ENCODE results near the gene CADPS.

The CADPS gene

DNA sequence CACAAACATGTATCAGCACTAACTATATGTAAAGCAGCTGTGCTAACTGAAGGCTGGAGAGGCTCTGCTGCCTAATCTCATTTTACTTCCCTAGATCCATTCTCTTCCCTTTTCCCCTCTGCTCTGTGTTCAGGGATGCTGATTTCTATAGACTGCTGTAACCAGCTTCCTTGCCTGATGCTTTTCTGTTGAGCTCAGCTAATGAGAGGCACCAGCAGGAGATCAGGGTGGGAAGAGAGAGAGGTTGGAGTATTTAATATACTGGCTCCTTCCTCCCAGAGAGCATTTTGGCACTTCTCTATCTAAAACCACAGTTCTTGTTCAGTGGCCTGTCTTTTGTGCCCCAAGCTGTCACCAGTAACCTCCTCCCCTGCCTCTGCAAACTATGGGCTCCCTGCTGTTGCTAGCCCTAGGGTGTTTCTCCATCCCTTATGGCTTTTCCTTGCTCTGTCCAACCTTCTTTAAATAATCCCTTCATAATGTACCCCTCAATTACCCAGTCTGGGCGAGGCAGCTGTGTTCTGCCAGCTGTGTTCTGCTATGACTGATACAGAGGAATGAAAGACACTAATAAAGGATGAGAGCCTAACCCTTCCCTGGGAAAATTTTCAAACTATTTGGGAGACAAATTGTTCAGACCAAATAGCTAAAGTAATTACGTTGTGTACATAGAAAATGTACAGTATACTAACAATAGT is 69.5 kb downstream of the CADPS start:
- DNase-seq = no peak

DNA sequence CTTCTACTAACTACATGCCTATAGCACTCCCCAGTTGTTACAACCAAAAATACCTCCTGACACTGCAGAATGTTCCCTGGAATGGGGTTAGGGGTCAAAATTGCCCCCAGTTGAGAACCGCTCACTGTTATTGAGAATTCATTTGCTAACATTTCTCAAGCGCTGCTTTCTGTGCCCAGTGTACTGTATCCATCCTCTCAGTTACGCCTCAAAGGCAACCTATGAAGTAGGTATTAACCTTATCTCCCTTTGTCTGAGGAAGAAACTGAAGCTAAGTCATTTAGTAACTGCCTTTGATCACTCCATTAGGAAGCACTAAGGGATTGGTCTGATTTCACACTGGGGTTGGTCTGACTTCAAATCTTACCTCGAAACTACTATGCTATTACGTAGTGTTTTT is 70.1 kb downstream of the CADPS start:
- DNase-seq = peak; percentile 11

DNA sequence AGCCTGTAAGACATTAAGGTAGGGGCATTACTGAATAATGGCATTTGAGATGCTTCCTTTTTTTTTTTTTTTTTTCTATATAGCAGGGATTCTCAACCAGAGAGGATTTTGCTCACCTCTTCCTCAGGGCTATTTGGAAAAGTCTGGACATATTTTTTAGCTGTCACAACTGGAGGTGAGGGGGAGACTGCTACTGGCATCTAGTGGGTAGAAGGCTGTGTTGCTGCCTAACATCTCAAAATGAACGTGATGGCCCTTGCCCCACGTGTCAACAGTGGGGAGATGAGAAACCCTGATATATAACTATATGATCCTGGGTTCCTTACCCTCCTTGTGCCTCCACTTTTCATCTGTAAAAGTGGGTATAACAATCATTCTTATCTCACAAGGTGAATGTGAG is 71.9 kb downstream of the CADPS start:
- peak; percentile 21 for DNase-seq

DNA sequence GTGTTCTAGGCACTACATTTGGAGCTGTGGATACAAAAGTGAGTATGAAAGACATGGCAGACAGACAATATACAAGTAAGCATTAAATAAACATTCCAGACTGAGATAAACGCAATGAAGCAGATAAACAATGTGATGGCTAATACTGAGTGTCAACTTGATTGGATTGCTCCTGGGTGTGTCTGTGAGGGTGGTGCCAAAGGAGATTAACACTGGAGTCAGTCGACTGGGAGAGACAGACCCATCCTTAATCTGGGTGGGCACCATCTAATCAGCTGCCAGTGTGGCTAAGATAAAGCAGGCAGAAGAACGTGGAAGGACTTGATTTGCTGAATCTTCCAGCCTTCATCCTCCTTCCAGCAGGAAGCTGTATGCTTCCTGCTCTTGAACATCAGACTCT is 77.2 kb downstream of the CADPS start:
- DNase-seq = no peak

DNA sequence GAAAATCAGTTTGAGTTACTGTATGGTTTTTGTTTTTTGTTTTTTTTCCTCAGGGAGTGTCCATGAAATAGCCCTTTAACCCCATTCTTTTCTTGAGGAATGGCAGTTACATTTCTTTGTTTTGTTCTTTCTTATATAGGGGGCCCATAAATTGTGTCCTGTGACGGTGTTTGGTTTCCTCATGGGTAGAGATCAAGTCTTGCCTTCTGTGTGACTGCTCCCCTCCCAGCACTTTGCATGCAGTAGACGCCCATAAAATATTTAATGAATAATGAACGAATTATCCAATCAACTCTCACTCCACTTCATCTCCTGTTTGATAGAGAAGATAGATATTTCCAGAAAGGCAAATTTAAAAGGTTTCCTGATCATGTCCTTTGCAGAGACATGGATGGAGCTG is 78.1 kb downstream of the CADPS start:
- DNase-seq = no peak

DNA sequence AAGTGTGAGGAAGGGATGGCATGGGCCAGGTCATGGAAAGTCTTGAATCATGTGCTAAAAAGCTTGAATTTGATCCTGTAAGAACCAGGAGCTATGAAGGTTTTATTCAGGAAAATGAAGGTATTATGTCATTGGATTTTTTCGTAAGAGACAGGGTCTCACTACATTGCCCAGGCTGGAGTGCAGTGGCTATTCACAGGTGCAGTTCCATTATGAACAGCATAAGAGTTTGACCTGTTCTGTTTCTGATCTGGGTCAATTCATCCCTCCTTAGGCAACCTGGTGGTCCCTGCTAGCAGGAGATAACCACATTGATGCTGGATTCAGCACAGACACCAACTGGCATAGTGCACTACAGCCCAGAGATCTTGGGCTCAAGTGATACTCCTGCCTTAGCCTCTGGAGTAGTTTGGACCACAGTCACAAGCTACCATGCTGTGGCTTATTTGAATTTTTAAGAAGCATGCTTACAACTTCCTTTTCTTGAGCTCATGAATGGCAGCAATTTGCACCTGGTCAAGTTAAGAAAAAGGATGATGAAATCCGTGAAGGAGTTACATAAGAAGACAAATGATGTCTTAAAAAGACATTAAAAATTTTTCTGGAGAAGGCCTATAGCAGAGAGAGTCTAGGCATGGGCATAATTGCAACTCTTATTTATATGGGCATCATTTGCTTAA is 79.1 kb downstream of the CADPS start:
- no peak for DNase-seq

DNA sequence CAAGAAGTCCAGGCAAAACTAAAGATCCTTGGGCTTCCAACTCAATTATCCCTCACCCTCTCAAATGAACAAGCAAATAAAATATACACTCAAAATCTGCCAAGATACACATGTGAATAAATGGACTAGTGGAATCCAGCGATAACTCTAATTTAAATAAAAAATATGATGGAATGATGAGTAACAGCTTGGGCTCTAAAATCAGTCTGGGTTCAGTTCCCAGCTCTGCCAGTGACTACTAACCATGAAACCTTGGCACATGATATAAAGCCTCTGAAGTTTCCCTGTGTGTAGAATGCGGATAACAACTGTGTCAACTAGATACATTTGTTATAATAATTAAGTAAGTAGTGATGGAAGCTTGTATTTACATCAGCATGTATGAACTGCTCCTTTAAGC is 81.3 kb downstream of the CADPS start:
- no peak for DNase-seq

DNA sequence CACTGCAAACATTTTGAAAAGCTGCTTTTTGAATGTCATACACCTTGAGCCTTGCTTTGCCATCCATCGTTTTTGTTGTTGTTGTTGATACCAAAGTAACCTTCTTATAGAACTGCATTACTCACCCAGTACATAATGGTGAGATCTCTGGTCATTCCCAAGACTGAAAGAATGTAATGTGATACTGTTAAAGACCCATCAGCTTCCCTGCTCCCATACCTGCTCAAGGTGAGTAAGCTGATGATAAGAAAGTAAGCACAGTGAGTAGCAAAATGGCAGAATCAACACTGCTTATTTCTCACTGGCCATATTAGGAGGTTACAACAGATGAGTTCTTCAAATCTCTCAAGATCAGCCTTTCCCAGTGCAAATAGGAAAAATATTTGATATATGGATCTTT is 89.8 kb downstream of the CADPS start:
- no peak for DNase-seq

DNA sequence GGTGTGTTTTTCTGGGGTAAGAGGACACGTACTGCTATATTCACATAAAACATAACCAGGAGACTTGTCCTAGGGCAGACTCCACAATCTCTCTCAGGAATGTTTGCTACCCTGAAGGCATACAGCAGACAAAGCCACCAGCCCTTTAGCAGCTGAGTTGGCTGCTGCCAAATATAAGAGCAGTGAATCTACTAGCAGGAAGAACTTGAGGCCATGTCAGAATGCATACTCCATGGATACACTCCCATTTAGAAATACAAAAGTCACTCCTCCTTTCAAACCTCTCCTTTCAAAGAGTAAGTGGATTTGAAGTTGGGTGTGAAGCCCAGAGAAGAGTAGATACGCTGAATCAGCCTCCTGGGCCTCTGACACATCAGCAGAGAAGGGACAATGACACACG is 94.1 kb downstream of the CADPS start:
- DNase-seq = no peak

DNA sequence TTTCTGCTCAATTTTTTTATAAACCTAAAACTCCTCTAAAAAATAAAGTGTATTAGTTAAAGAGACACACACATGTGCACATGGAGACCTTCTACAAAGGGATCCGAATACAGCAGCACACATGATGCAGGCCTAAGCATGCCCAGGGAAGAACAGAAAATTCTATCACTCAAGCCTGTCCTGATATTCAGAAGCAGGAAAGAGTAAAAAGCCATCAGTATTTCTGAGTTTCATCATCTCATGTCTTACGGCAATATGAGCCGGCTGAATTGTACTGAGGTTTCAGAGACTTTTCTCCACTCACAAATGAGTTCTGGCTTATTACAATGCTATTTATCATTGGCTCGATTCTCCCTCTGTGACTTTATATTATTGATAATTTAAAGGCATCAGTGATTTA is 97.5 kb downstream of the CADPS start:
- DNase-seq = no peak

DNA sequence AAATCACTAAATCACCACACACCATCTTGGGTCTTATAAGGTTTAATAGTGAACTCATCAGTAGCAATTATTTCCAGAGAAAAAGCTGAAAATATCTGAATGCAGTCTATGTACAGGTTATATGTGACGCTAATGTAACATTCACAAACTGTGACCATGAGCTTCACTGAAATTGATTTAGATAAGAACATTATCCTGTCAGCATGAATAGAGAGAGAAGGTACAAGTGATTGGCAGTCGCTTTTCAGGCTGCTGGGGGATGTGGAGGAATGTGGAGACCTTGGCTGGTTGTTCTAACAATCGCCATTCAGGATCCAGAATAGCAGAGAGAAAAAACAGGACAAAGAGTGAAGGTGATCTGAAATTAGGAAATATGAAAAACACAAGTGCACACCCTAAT is 98.1 kb downstream of the CADPS start:
- DNase-seq = no peak

DNA sequence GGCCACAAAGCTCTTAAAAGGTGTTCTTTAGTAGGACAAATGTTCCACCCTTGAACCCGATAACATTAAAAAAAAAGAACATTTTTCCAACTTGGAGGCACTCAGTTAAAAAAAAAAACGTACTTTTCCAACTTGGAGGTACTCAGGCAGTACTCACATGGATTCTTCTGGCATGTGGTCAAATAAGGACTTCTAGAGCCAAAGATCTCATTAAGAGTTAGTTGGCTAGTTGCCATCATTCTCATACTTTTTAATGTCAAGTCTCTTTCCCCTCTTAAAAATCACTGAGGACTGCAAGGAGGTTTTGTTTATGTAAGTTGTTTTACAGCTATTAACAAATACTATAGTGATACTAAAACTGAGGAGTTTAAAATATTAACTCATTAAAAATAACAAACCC is 101.0 kb downstream of the CADPS start:
- DNase-seq = peak; percentile 76

DNA sequence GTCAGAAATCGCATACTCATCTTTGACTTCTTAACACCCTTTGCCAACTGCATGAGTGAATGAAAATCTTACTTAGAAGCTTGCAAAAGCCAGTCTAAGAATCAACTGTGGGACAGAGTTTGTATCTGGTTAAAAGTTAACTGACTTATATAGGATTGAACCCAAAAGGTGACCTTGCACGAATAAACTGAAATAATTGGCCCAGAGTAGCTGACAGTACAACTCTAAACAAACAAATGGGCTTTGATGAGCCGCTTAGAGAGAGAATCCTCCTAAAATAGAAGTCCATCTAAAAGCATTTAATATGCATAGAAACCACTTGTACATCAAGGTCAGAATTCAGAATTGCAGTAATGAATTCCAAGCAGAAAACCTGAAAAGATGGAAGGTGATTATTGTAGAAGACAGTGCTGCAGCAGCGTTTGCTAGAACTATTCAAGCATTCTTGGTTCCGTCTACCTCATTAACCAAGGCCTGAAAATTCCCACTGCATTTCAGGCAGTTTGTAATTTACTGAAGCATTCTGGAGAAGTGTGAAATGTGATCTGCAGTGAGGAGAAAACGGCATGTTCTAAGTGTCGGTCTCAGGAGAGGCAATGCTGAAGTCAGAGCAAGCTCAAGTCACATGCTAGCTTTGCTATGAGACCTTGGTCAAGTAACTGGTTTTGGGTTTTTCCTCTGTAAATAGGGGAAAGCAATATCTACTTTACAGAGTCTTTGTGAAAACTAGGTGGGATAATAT is 103.7 kb downstream of the CADPS start:
- no peak for DNase-seq

DNA sequence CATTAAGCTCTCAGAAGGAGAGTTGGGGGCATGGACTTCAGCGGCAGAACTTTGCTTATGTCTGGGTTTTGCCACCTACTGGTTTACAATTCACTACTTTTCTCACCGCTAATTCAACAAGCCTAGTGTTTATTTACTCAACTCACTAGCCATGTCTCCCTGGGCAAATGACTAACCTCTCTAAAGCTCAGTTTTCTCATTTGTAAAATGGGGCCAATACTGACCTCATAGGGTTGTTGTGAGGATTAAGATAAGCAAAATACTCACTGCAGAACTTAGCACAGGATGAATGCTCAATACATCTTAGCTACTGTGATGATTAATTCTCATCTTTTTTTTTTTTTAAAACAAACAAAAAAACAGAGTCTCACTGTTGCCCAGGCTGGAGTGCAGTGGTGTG is 106.3 kb downstream of the CADPS start:
- no peak for DNase-seq

DNA sequence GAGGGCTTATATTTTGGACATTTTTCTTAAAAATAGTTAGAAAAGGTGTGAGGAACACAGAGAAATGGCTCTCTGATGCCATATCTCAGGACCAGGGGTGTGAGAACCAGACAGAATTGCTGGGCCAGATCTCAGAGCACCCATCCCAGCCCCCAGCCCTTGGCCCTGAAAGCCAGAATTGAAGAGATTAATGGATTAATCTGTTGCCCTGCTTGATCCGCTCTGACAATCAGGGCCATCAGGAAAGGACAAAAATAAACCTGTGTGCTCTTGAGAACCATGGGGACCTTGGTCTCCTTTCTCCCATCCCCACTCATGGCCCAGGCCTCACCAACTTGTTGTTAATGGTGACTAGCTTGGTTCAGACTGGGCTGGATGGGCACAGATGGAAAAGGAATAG is 113.5 kb downstream of the CADPS start:
- DNase-seq = no peak

DNA sequence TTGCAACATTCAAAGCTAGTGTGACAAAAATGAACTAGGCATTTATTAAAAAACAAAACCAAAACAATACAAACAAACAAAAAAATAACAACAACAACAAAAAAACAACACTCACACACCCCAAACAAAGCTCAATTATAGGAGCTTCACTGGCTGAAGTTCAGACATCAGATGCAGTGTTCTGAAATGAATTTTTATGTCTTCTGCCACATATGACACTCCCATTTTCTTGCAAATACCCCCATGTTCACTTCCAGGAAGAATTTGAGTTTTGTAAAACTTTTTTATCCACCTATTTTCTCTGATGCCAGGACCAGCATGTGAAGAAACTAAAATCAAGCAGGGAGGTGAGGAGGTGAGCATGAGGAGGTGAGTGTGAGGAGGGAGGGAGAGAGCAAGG is 113.9 kb downstream of the CADPS start:
- DNase-seq = no peak

DNA sequence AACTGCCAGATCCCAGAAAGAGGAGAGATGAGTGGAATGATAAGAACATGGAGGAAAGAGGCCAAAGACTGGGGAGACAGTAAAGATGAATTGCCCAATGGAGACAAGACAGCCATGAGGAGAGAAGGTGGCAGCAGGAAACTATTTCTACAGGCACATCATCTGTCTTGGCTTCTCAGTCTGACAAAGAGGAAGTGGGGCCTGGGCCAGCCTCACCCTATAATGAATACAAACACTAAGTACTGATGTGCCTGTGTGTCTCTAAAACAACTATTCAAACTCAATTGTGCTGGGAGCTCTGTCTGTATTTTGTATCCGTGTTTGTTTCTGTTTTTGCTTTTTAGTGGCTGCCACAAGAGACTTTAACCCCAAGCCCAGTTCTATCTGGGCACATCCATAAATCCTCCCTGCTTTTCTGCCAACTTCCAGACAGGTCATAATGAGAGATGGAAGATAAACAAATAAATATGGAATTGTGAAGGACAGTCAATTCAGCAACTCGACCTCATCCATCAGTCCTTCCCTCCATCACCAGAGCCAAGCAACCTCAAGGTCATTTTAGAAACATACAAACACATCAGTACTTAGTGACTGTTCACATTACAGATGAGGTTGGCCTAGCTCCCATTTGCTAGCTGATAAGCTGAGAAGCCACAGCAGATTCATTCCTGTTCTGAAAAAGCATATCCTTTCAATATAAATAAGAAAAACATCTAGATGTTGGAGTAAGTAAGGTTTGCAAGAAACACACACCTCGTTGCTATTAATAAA is 116.7 kb downstream of the CADPS start:
- no peak for DNase-seq

DNA sequence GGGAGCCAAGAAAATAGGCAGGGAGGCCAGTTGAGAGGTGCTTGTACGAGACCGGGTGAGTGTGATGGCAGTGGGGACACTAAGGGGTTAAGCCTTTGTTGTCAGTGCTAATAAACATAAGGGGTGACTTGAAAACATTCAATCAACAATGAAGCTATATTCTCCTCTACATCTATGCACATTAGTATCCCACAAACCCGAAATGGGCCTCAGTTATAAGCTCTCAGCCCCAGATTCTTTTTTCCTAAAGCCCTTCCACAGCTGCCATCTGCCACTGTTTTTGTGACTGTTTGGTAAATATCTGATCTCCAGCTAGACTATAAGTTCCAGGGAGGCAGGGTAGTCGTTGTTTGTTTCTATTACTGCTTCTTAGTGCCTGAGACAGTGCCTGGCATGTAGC is 118.2 kb downstream of the CADPS start:
- DNase-seq = no peak

DNA sequence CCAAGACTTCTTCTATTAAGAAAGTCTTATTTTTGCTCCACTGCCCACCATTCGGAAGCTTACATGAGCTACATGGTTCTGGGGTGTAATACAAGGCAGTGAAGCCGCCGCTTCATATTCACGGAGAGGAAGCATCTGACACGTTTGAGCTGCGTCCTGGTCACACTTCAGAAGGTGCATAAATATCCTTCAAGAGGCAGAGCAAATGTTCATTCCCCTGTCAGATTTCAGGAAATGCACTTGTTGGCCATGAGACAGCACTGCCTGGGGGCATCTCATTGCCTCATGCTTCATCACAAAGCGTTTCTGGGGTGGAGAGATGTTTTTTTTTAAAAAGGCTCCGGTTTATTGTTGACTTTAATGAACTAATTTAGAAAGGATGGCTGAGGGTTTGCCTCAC is 119.9 kb downstream of the CADPS start:
- DNase-seq = peak; percentile 69

DNA sequence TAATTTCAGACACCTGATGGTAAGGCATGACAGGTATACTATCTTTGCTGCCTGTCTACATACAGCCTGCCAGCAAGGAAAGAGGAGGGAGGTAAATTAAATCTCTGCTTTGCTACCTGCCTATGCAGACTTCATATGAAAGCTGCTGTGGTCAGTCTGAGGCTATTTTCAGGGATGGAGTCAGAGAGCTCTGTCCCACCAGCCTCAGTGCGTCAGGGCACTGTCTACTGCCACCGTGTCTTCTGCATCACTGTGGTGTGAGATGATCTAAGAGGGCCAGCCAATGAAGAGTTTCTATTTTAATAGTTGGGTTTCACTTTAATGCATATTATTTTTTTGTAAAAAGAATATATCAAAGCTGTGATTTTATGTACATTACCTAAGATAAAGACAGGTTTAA is 125.6 kb downstream of the CADPS start:
- DNase-seq = no peak

DNA sequence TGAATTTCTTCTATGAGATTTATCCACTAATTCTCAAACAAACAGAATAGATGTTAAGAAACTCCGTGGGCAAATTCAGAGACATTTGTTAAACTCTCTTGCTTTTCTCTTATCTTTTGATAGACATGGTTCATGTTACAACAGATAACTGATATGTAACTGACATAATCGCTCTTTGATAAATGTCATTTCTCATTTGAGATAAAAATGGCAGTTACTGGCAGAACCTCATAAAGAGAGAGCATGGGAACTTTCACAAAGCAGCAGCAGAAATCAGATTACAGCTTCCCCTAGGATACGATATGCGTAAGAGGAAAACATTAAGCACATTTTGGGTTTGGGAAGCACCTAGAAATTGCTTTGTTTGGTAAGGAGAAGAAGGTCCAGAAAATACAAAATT is 126.1 kb downstream of the CADPS start:
- DNase-seq = no peak

DNA sequence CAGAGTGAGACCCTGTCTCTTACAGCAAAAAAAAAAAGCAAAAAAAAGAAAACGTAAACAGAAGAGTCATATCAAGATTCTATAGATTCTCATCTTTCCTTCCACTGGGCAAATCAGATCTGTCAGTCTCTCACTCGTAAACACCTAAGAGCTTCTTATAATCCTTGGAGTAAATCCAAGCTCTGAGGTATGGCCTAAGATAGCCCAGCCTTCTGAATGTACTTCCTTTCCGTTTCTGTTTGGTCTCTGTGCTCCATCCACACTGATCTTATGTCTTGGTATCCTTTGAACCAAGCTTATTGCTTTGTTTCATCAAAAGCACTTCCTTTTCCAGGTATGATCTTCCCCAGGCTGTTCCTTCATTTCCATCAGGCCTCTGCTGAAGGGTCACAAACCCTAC is 137.8 kb downstream of the CADPS start:
- DNase-seq = no peak

DNA sequence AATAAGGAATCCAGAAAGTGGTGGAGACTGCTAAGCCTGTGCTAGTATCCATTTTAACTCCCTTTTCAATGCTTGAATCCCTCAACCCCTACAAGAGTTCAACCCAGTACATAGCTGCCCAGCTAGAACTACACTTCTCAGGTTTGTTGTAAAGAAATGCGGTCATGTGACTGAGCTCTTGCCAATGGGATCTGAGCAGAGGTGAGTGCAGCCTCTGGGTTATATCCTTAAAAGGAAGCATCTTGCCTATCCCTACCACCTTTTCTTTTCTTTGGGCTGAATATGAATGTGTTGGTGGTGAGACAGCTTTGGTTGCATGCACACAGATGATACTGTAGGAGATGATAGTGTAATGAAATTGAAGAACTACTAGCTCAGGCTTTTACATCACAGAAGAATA is 139.7 kb downstream of the CADPS start:
- no peak for DNase-seq
